Measurements from ENCODE around the gene B3GNT8.
"Not testable (repeated sequence)": the region's sequence is repeated elsewhere in the genome, so short reads cannot be mapped to it uniquely, and the experiment has no call there.

The B3GNT8 gene

DNA sequence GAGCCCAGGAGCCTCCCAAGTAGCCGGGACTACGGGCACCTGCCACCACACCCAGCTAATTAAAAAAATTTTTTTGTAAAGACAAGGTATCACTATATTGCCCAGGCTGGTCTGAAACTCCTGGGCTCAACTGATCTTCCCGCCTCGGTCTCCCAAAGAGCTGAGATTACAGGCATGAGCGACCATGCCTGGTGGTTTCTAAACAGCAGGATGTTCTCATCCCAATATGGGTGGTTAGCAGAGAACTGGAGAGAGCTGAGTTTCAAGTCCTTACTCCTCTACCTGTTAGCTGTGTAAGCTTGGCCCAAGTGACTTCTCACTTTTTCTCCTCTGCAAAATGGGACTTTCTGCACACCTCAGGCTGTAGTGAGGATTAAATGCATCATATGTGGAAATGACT, 42.8 kb downstream of the B3GNT8 start:
- no peak for DNase-seq

DNA sequence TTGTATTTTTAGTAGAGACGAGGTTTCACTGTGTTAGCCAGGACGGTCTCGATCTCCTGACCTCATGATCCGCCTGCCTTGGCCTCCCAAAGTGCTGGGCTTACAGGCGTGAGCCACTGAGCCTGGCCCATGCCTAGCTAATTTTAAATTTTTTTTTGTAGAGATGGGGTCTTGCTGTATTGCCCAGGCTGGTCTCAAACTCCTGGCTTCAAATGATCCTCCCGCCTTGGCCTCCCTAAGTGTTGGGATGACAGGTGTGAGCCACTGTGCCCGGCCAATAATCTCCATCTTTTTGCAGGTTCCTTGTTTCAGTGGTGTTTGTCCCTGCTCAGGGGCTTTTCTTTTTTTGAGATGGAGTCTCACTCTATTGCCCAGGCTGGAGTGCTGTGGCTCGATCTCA, 45.6 kb downstream of the B3GNT8 start:
- not testable (repeated sequence) for DNase-seq

DNA sequence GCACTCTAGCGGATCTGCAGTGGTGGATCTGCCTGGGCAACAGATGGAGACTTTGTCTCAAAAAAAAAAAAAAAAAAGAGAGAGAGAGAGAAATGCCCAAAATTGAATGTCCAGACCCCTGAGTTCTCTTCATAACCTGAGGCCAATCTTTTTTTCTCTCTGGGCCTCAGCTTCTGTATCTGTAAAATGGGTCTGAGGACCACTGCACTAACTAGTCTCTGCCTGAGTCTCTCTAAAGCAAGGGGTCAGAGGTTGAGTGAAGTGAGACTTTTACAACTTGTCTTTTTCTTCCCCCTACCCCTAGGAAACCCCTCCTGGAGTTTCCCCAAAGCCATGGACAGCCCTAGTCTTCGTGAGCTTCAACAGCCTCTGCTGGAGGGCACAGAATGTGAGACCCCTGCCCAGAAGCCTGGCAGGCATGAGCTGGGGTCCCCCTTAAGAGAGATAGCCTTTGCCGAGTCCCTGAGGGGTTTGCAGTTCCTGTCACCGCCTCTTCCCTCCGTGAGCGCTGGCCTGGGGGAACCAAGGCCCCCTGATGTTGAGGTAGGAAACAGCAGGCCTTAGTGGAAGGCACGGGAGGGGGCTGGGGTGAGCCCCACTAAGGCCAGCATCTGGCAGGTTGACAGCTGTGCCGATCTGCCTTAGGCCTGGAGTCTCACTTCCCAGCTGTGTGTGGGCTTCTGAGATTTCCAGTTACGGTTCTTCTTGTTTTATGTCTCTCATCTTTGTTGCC, 49.0 kb downstream of the B3GNT8 start:
- DNase-seq, result peak; percentile 28

GRCh38 chr19:41376998-41377365, 50.2 kb downstream of the B3GNT8 start:
- DNase-seq, result peak; percentile 14

GRCh38 chr19:41376241-41376997, 50.8 kb downstream of the B3GNT8 start, which contains the start of gene TMEM91:
Gene TMEM91, plus strand, starts transcription at chr19:41376533. Its CDS starts 1,777 bp downstream, at chr19:41378310.
- peak; percentile 35 for DNase-seq

Measured in suppressor macrophage treated with lipopolysaccharide for 4 hours (primary cell).